K562 (cell line): ENCODE measurements around the gene CSK. TPM values are rescaled to one million over a fixed set of nuclear protein-coding genes. Genes with fewer than 3 reads are reported as not detected.

Experiments used
- ATAC-seq: fragments of 200-7000 bp; cut with Tn5 transposase; 3 replicates; pipeline ENCODE4 v1.9.1; 2020; ENCODE audit warnings: moderate library complexity
- BruUV-seq: library from RNA; stranded (reverse); fragments of 400-500 nt; replicated peaks from 2 replicates; lab custom pipeline; 2021; lab: Mats Ljungman, UMichigan
- CTCF ChIA-PET: fragments of 300-600 bp; formaldehyde crosslinking; extraction: SDS; loops from one replicate; lab custom pipeline; 2021; ENCODE audit warnings: low intra/inter-chr PET ratio; lab: Yijun Ruan, JAX
- POLR2A ChIA-PET: fragments of 300-600, 350-650 bp; sonication (Branson Sonifier 250); formaldehyde crosslinking; extraction: SDS; loops from one replicate; lab custom pipeline; 2021; ENCODE audit warnings: antibody characterized with exemption, inconsistent platforms; lab: Yijun Ruan, JAX
- DNase-seq, 4 experiments: peaks; one replicate each; pipeline versions ENCODE4 v3.0.0 to v3.0.0-alpha.2; 2011 to 2018; ENCODE audit warnings: low spot score in 3 of 4, mixed read lengths in 3 of 4; ENCODE audit errors: extremely low read depth in 1 of 4
- FAIRE-seq: peaks from 2 replicates; lab custom pipeline; 2011; peaks lifted over from hg19 to GRCh38; lab: Jason Lieb, UNC
- H2AFZ ChIP-seq: 2 replicates; pipeline ENCODE4 v1.6.0; 2011; ENCODE audit warnings: low read depth, low read length, control low read depth, inconsistent platforms
- H3K27ac ChIP-seq: fragments of 200-600 bp; 3 replicates; pipeline ENCODE4 v1.8.0; 2011; ENCODE audit warnings: low read depth, mild to moderate bottlenecking, control low read depth, inconsistent platforms, low read length, moderate library complexity, mixed read lengths; ENCODE audit errors: extremely low read depth
- H3K27me3 ChIP-seq, 2 experiments: fragments of 300-600 bp in 1 of 2; 2 replicates in 1 of 2; 3 replicates in 1 of 2; pipeline versions ENCODE4 v1.6.0 to v1.8.0; 2011; ENCODE audit warnings: inconsistent platforms in 2 of 2, low read length in 2 of 2, mild to moderate bottlenecking in 1 of 2, mixed read lengths in 1 of 2, moderate library complexity in 1 of 2; ENCODE audit not compliant: control insufficient read depth in 2 of 2, insufficient read depth in 2 of 2
- H3K36me3 ChIP-seq: fragments of 300-600 bp; 3 replicates; pipeline ENCODE4 v1.8.0; 2011; ENCODE audit warnings: mild to moderate bottlenecking, low read length, inconsistent platforms; ENCODE audit not compliant: control insufficient read depth, insufficient read depth
- H3K4me1 ChIP-seq, 2 experiments: fragments of 200-600 bp in 1 of 2; replicated peaks in 1 of 2; 2 replicates in 1 of 2; 3 replicates in 1 of 2; pipeline versions ENCODE4 v1.5.1 to v1.8.0; 2011; ENCODE audit warnings: inconsistent platforms in 2 of 2, low read length in 2 of 2, mild to moderate bottlenecking in 1 of 2, mixed read lengths in 1 of 2, moderate library complexity in 1 of 2; ENCODE audit not compliant: control insufficient read depth in 2 of 2, insufficient read depth in 2 of 2
- H3K4me2 ChIP-seq: 2 replicates; pipeline ENCODE4 v1.6.1; 2011; ENCODE audit warnings: low read length, control low read depth, inconsistent platforms, mixed read lengths; ENCODE audit not compliant: insufficient read depth
- H3K4me3 ChIP-seq: fragments of 200-600 bp; sonication (generic), shearing (Covaris generic); 2 replicates; pipeline ENCODE4 v1.5.1; 2016; ENCODE audit warnings: control low read depth, inconsistent platforms
- H3K79me2 ChIP-seq: fragments of 200-600 bp; 3 replicates; pipeline ENCODE4 v1.8.0; 2011; ENCODE audit warnings: low read length, inconsistent platforms; ENCODE audit not compliant: control insufficient read depth, insufficient read depth
- H3K9ac ChIP-seq, 2 experiments: 2 replicates each; pipeline versions ENCODE4 v1.6.0 to v1.6.1; 2011; ENCODE audit warnings: low read depth in 2 of 2, low read length in 2 of 2, control low read depth in 1 of 2, inconsistent platforms in 1 of 2, mild to moderate bottlenecking in 1 of 2, mixed read lengths in 1 of 2; ENCODE audit not compliant: insufficient read depth in 1 of 2
- H3K9me1 ChIP-seq: one replicate; pipeline ENCODE4 v1.6.0; 2011; ENCODE audit warnings: inconsistent platforms, mild to moderate bottlenecking, low read length, moderate library complexity; ENCODE audit not compliant: control insufficient read depth, insufficient read depth
- H3K9me3 ChIP-seq: replicated peaks from 2 replicates; pipeline ENCODE4 v1.5.1; 2011; ENCODE audit warnings: low read depth, low read length, inconsistent platforms; ENCODE audit not compliant: control insufficient read depth, insufficient read depth
- H4K20me1 ChIP-seq: replicated peaks from 2 replicates; pipeline ENCODE4 v1.6.1; 2011; ENCODE audit warnings: low read length, inconsistent platforms, mixed read lengths; ENCODE audit not compliant: control insufficient read depth, insufficient read depth
- CEBPZ ChIP-seq: fragments of 150-350 bp; IDR thresholded peaks from 2 replicates; pipeline ENCODE4 v1.6.1; 2014; ENCODE audit warnings: low read depth, mild to moderate bottlenecking, low read length, borderline replicate concordance
- DNMT1 ChIP-seq: fragments of 450-650 bp; IDR thresholded peaks from 2 replicates; pipeline ENCODE4 v1.6.1; 2016; ENCODE audit warnings: antibody characterized with exemption, mild to moderate bottlenecking
- HBP1 ChIP-seq: fragments of 450-650 bp; formaldehyde crosslinking; IDR thresholded peaks from 2 replicates; pipeline ENCODE4 v1.4.0; 2022; ENCODE audit warnings: missing genetic modification characterization
- ILK ChIP-seq: fragments of 450-650 bp; IDR thresholded peaks from 2 replicates; pipeline ENCODE4 v1.6.1; 2016; ENCODE audit warnings: missing genetic modification characterization, low read depth, mild to moderate bottlenecking, missing compliant biosample characterization, moderate library complexity, borderline replicate concordance
- NCOA2 ChIP-seq, 2 experiments: fragments of 450-650 bp; IDR thresholded peaks; 2 replicates each; pipeline ENCODE4 v1.6.1; 2018; ENCODE audit warnings: mild to moderate bottlenecking in 2 of 2, moderate library complexity in 1 of 2; ENCODE audit not compliant: partially characterized antibody in 2 of 2
- THAP7 ChIP-seq: fragments of 250-450 bp; sonication (Bioruptor Pico); IDR thresholded peaks from 2 replicates; pipeline ENCODE4 v1.5.0; 2021
- WGBS: fragments of 100-300 bp; shearing (Covaris generic); methylation state at CpG from one replicate; pipeline ENCODE4 v1.1.6; 2016; ENCODE audit warnings: low coverage, mixed read lengths; ENCODE audit not compliant: insufficient coverage; ENCODE audit errors: missing lambda C conversion rate; 5-methylcytosine and 5-hydroxymethylcytosine counted together
- in situ Hi-C: fragments of 300-500 bp; cut with MboI; formaldehyde crosslinking; loops from 4 replicates; pipeline ENCODE4 v1.15.0; 2018; ENCODE audit warnings: inconsistent platforms, mixed read lengths
- intact Hi-C: fragments of 100-400 bp; cut with micrococcal nuclease; formaldehyde crosslinking; loops from 2 replicates; pipeline ENCODE4 v1.14.2; 2022
- polyA plus RNA-seq, 8 experiments: library from polyadenylated mRNA; depleted of rRNA in 4 of 8; stranded (reverse) in 5 of 8; unstranded in 3 of 8; fragments of >200 nt; fragmentation: Nextera tagmentation in 2 of 8; fragmentation: Illumina TruSeq in 1 of 8; extraction: Ambion mirVana in 2 of 8; extraction: Trizol in 1 of 8; gene quantifications; 2 replicates each; pipeline versions ENCODE4 v1.2.1 to v1.2.3, GENCODE V29; 2011 to 2014; ENCODE audit warnings: inconsistent platforms in 1 of 8, missing spikeins in 1 of 8
- total RNA-seq, 7 experiments: library from RNA; depleted of rRNA in 6 of 7; stranded (reverse); fragments of >200 nt in 6 of 7; fragmentation: Illumina TruSeq in 2 of 7; extraction: Trizol in 2 of 7; gene quantifications; 2 replicates each; pipeline versions ENCODE4 v1.2.1 to v1.2.3, GENCODE V29; 2011 to 2021; ENCODE audit warnings: low replicate concordance in 1 of 7

The CSK gene
- total and polyA plus RNA-seq, 9 of the 15 experiments (the other 6 are each of a cell fraction or from before 2014, with no cell fraction given), result 1.5 to 112 (median 22.5) TPM

- no peak for TF ChIP-seq CEBPZ
- 0 out of 2 replicates have a peak, but pooled peaks have one; percentile 12 for TF ChIP-seq HBP1 (CRISPR knock-in tag)
Observed at GRCh38 chr15:74799856-74800558, 18.1 kb downstream of the CSK start (continued).

- POLR2A ChIA-PET, result interaction anchor here (0.6 to 0.7 kb wide), 2 partner anchors 9 to 333 kb away, joined by 3 read pairs; no protein-coding TSS in a partner anchor
- peaks cover 14% of the 10 kb centered on the region for H4K20me1 ChIP-seq
- no peak for TF ChIP-seq NCOA2 (IDR thresholded peaks at IDR 0.05; ENCODE audit: partially characterized antibody in 2 of 2)
- no peak for TF ChIP-seq THAP7
- no peak for TF ChIP-seq DNMT1
- no peak for TF ChIP-seq ILK (tag)
- 93% methylated on average over 14 of the region's 20 CpGs for WGBS
- H3K4me3 ChIP-seq, result no peak overlapping the region
- no peaks in the 10 kb centered on the region; the same call in 2 of the 3 replicates for H3K79me2 ChIP-seq
- no peaks in the 10 kb centered on the region for H3K27me3 ChIP-seq
- no peak overlapping the region for H3K4me2 ChIP-seq
- no TSS peak for BruUV-seq
- peaks cover 10% of the 10 kb centered on the region for H3K9me1 ChIP-seq
- in situ Hi-C loops, result no loop called here
- H3K27ac ChIP-seq, result no peak overlapping the region
- H2AFZ ChIP-seq, result no peak overlapping the region
- CTCF ChIA-PET, result interaction anchor here (0.6 to 2.3 kb wide), 6 partner anchors 13 to 427 kb away, joined by 3 to 41 read pairs (median 4); no protein-coding TSS in a partner anchor
- H3K9me3 ChIP-seq, result no peaks in the 10 kb centered on the region
- DNase-seq (no peak), FAIRE-seq (no peak), ATAC-seq (no peak)
- no peak overlapping the region for H3K9ac ChIP-seq
- peaks cover 65% of the 10 kb centered on the region; the same call in 2 of the 3 replicates for H3K36me3 ChIP-seq
- peaks cover 0 to 43% of the 10 kb centered on the region in 2 experiments; a peak in 3 of 5 replicates for H3K4me1 ChIP-seq
- intact Hi-C loops, result loop anchor here (1.0 kb wide), 2 partner anchors 29 to 150 kb away; no protein-coding TSS in a partner anchor
Observed at GRCh38 chr15:74800559-74801094, 18.7 kb downstream of the CSK start.
